K562 (cell line): ENCODE data around the gene ORAI1. TPM values are rescaled to one million over a fixed set of nuclear protein-coding genes. Genes with fewer than 3 reads are reported as not detected.

Source experiments
- ATAC-seq: fragments of 200-7000 bp; cut with Tn5 transposase; 3 replicates; pipeline ENCODE4 v1.9.1; 2020; ENCODE audit warnings: moderate library complexity
- BruUV-seq: library from RNA; stranded (reverse); fragments of 400-500 nt; replicated peaks from 2 replicates; lab custom pipeline; 2021; lab: Mats Ljungman, UMichigan
- CTCF ChIA-PET: fragments of 300-600 bp; formaldehyde crosslinking; extraction: SDS; loops from one replicate; lab custom pipeline; 2021; ENCODE audit warnings: low intra/inter-chr PET ratio; lab: Yijun Ruan, JAX
- POLR2A ChIA-PET: fragments of 300-600, 350-650 bp; sonication (Branson Sonifier 250); formaldehyde crosslinking; extraction: SDS; loops from one replicate; lab custom pipeline; 2021; ENCODE audit warnings: antibody characterized with exemption, inconsistent platforms; lab: Yijun Ruan, JAX
- DNase-seq, 4 experiments: peaks; one replicate each; pipeline versions ENCODE4 v3.0.0 to v3.0.0-alpha.2; 2011 to 2018; ENCODE audit warnings: low spot score in 3 of 4, mixed read lengths in 3 of 4; ENCODE audit errors: extremely low read depth in 1 of 4
- FAIRE-seq: peaks from 2 replicates; lab custom pipeline; 2011; peaks lifted over from hg19 to GRCh38; lab: Jason Lieb, UNC
- H2AFZ ChIP-seq: 2 replicates; pipeline ENCODE4 v1.6.0; 2011; ENCODE audit warnings: low read depth, low read length, control low read depth, inconsistent platforms
- H3K27ac ChIP-seq: fragments of 200-600 bp; 3 replicates; pipeline ENCODE4 v1.8.0; 2011; ENCODE audit warnings: low read depth, mild to moderate bottlenecking, control low read depth, inconsistent platforms, low read length, moderate library complexity, mixed read lengths; ENCODE audit errors: extremely low read depth
- H3K27me3 ChIP-seq, 2 experiments: fragments of 300-600 bp in 1 of 2; 2 replicates in 1 of 2; 3 replicates in 1 of 2; pipeline versions ENCODE4 v1.6.0 to v1.8.0; 2011; ENCODE audit warnings: inconsistent platforms in 2 of 2, low read length in 2 of 2, mild to moderate bottlenecking in 1 of 2, mixed read lengths in 1 of 2, moderate library complexity in 1 of 2; ENCODE audit not compliant: control insufficient read depth in 2 of 2, insufficient read depth in 2 of 2
- H3K36me3 ChIP-seq: fragments of 300-600 bp; 3 replicates; pipeline ENCODE4 v1.8.0; 2011; ENCODE audit warnings: mild to moderate bottlenecking, low read length, inconsistent platforms; ENCODE audit not compliant: control insufficient read depth, insufficient read depth
- H3K4me1 ChIP-seq, 2 experiments: fragments of 200-600 bp in 1 of 2; replicated peaks in 1 of 2; 2 replicates in 1 of 2; 3 replicates in 1 of 2; pipeline versions ENCODE4 v1.5.1 to v1.8.0; 2011; ENCODE audit warnings: inconsistent platforms in 2 of 2, low read length in 2 of 2, mild to moderate bottlenecking in 1 of 2, mixed read lengths in 1 of 2, moderate library complexity in 1 of 2; ENCODE audit not compliant: control insufficient read depth in 2 of 2, insufficient read depth in 2 of 2
- H3K4me2 ChIP-seq: 2 replicates; pipeline ENCODE4 v1.6.1; 2011; ENCODE audit warnings: low read length, control low read depth, inconsistent platforms, mixed read lengths; ENCODE audit not compliant: insufficient read depth
- H3K4me3 ChIP-seq: fragments of 200-600 bp; sonication (generic), shearing (Covaris generic); 2 replicates; pipeline ENCODE4 v1.5.1; 2016; ENCODE audit warnings: control low read depth, inconsistent platforms
- H3K79me2 ChIP-seq: fragments of 200-600 bp; 3 replicates; pipeline ENCODE4 v1.8.0; 2011; ENCODE audit warnings: low read length, inconsistent platforms; ENCODE audit not compliant: control insufficient read depth, insufficient read depth
- H3K9ac ChIP-seq, 2 experiments: 2 replicates each; pipeline versions ENCODE4 v1.6.0 to v1.6.1; 2011; ENCODE audit warnings: low read depth in 2 of 2, low read length in 2 of 2, control low read depth in 1 of 2, inconsistent platforms in 1 of 2, mild to moderate bottlenecking in 1 of 2, mixed read lengths in 1 of 2; ENCODE audit not compliant: insufficient read depth in 1 of 2
- H3K9me1 ChIP-seq: one replicate; pipeline ENCODE4 v1.6.0; 2011; ENCODE audit warnings: inconsistent platforms, mild to moderate bottlenecking, low read length, moderate library complexity; ENCODE audit not compliant: control insufficient read depth, insufficient read depth
- H3K9me3 ChIP-seq: replicated peaks from 2 replicates; pipeline ENCODE4 v1.5.1; 2011; ENCODE audit warnings: low read depth, low read length, inconsistent platforms; ENCODE audit not compliant: control insufficient read depth, insufficient read depth
- H4K20me1 ChIP-seq: replicated peaks from 2 replicates; pipeline ENCODE4 v1.6.1; 2011; ENCODE audit warnings: low read length, inconsistent platforms, mixed read lengths; ENCODE audit not compliant: control insufficient read depth, insufficient read depth
- ADNP ChIP-seq: fragments of 200-800 bp; sonication (Bioruptor generic); IDR thresholded peaks from 2 replicates; pipeline ENCODE4 v1.6.1; 2016; ENCODE audit warnings: missing genetic modification characterization, missing compliant biosample characterization
- C11orf30 ChIP-seq: fragments of 450-650 bp; IDR thresholded peaks from 2 replicates; pipeline ENCODE4 v1.6.1; 2016; ENCODE audit warnings: low read depth, mild to moderate bottlenecking
- CC2D1A ChIP-seq: fragments of 450-650 bp; IDR thresholded peaks from 2 replicates; pipeline ENCODE4 v1.6.1; 2017; ENCODE audit warnings: mild to moderate bottlenecking
- FOSL1 ChIP-seq: fragments of 200-800 bp; sonication (Bioruptor generic); conservative IDR thresholded peaks from 2 replicates; pipeline ENCODE4 v1.6.1; 2016; ENCODE audit warnings: missing genetic modification characterization, missing compliant biosample characterization
- MEIS2 ChIP-seq: fragments of 450-650 bp; IDR thresholded peaks from 2 replicates; pipeline ENCODE4 v1.6.1; 2014; ENCODE audit warnings: mild to moderate bottlenecking; ENCODE audit not compliant: partially characterized antibody
- PYGO2 ChIP-seq: fragments of 450-650 bp; IDR thresholded peaks from 2 replicates; pipeline ENCODE4 v1.6.1; 2016; ENCODE audit warnings: mild to moderate bottlenecking, missing genetic modification characterization, moderate library complexity, missing compliant biosample characterization
- ZBTB8A ChIP-seq: fragments of 450-650 bp; IDR thresholded peaks from 2 replicates; pipeline ENCODE4 v1.6.1; 2018; ENCODE audit warnings: mild to moderate bottlenecking, moderate library complexity; ENCODE audit not compliant: partially characterized antibody
- ZKSCAN8 ChIP-seq: fragments of 200-800 bp; sonication (Bioruptor generic); IDR thresholded peaks from 2 replicates; pipeline ENCODE4 v1.6.1; 2016; ENCODE audit warnings: missing genetic modification characterization, missing compliant biosample characterization
- WGBS: fragments of 100-300 bp; shearing (Covaris generic); methylation state at CpG from one replicate; pipeline ENCODE4 v1.1.6; 2016; ENCODE audit warnings: low coverage, mixed read lengths; ENCODE audit not compliant: insufficient coverage; ENCODE audit errors: missing lambda C conversion rate; 5-methylcytosine and 5-hydroxymethylcytosine counted together
- in situ Hi-C: fragments of 300-500 bp; cut with MboI; formaldehyde crosslinking; loops from 4 replicates; pipeline ENCODE4 v1.15.0; 2018; ENCODE audit warnings: inconsistent platforms, mixed read lengths
- intact Hi-C: fragments of 100-400 bp; cut with micrococcal nuclease; formaldehyde crosslinking; loops from 2 replicates; pipeline ENCODE4 v1.14.2; 2022
- polyA plus RNA-seq, 8 experiments: library from polyadenylated mRNA; depleted of rRNA in 4 of 8; stranded (reverse) in 5 of 8; unstranded in 3 of 8; fragments of >200 nt; fragmentation: Nextera tagmentation in 2 of 8; fragmentation: Illumina TruSeq in 1 of 8; extraction: Ambion mirVana in 2 of 8; extraction: Trizol in 1 of 8; gene quantifications; 2 replicates each; pipeline versions ENCODE4 v1.2.1 to v1.2.3, GENCODE V29; 2011 to 2014; ENCODE audit warnings: inconsistent platforms in 1 of 8, missing spikeins in 1 of 8
- total RNA-seq, 7 experiments: library from RNA; depleted of rRNA in 6 of 7; stranded (reverse); fragments of >200 nt in 6 of 7; fragmentation: Illumina TruSeq in 2 of 7; extraction: Trizol in 2 of 7; gene quantifications; 2 replicates each; pipeline versions ENCODE4 v1.2.1 to v1.2.3, GENCODE V29; 2011 to 2021; ENCODE audit warnings: low replicate concordance in 1 of 7
- TF ChIP-seq, protein P1 (sequence below): sonication (generic); formaldehyde crosslinking; IDR thresholded peaks from 2 replicates; pipeline ENCODE4 v1.9.0; 2022; ENCODE audit warnings: mild to moderate bottlenecking, missing genetic modification reagents
- TF ChIP-seq, protein P2 (sequence below), 2 experiments: fragments of 200-800 bp in 1 of 2; sonication (Bioruptor generic) in 1 of 2; sonication (generic) in 1 of 2; formaldehyde crosslinking in 1 of 2; IDR thresholded peaks in 1 of 2; conservative IDR thresholded peaks in 1 of 2; 2 replicates each; pipeline versions ENCODE4 v1.5.0 to v1.6.1; 2016 to 2020; ENCODE audit warnings: missing compliant biosample characterization in 1 of 2, missing genetic modification characterization in 1 of 2, missing genetic modification reagents in 1 of 2
- TF ChIP-seq, protein P3 (sequence below), 2 experiments: fragments of 450-650 bp; IDR thresholded peaks; 2 replicates each; pipeline ENCODE4 v1.6.1; 2016

The ORAI1 gene
- total and polyA plus RNA-seq, 9 of the 15 experiments (the other 6 are each of a cell fraction or from before 2014, with no cell fraction given), result 2.6 to 23.8 (median 9.3) TPM

DNA sequence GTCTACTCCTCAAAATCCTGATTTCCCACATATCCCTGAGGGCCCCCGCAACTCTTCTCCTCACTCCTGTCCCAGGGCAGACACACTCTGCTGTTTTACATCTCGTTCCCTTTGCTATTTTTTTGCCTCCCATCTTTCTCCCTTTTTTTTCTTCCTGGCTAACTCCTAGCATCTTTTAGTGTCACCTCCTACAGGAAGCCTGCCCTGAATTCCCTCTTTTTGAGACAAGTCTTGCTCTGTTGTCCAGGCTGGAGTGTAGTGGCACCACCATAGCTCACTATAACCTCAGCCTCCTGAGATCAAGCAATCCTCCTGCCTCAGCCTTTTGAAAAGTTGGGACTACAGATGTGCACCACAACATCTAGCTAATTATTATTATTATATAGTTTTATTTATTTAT lies 29.8 kb downstream of the ORAI1 start (continued):
- no peak for TF ChIP-seq PYGO2 (tag)

DNA sequence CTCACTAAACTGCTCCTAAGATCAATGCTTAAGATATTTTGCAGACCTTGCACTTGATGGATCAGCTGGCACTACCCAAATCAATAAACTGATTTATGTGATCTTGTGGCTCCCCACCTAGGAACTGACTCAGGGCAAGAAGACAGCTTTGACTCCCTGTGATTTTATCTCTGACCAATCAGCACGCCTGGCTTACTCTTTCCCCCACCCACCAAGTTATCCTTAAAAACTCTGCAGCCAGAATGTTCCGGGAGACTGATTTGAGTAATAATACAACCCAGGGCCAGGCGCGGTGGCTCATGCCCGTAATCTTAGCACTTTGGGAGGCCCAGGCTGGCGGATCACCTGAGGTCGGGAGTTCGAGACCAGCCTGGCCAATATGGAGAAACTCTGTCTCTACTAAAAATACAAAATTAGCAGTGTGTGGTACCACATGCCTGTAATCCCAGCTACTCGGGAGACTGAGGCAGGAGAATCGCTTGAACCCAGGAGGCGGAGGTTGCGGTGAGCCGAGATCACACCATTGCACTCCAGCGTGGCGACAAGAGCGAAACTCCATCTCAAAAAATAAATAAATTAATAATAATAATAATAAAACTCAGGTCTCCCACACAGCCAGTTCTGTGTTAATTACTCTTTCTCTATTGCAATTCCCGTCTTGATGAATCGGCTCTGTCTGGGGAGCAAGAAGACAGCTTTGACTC lies 31.1 kb downstream of the ORAI1 start:
- Histone ChIP-seq H4K20me1 (no peaks in the 10 kb centered on the region), H3K4me1 (peaks cover 32 to 41% of the 10 kb centered on the region in 2 experiments), H3K79me2 (no peaks in the 10 kb centered on the region), H3K27me3 (no peaks in the 10 kb centered on the region), H3K4me3 (no peak overlapping the region), H3K9me3 (no peaks in the 10 kb centered on the region; the same call in 1 of the 2 replicates), H2AFZ (peak overlapping the region; percentile 33; the same call in 1 of the 2 replicates), H3K4me2 (no peak overlapping the region), H3K27ac (peak overlapping the region; percentile 91; the same call in 2 of the 3 replicates), H3K9ac (no peak overlapping the region), H3K9me1 (no peaks in the 10 kb centered on the region), H3K36me3 (no peaks in the 10 kb centered on the region)
- DNase-seq (peak in 2 of 4 experiments; percentile 5 to 52), FAIRE-seq (peak; percentile 67), ATAC-seq (no peak)
- POLR2A ChIA-PET, result interaction anchor here (0.6 to 1.8 kb wide), 6 partner anchors 7 to 305 kb away, joined by 3 to 7 read pairs (median 3); no protein-coding TSS in a partner anchor
- CTCF ChIA-PET, result interaction anchor here (0.7 kb wide), 1 partner anchor 67 kb away, joined by 6 read pairs; no protein-coding TSS in a partner anchor
- in situ Hi-C loops (no loop called here), intact Hi-C loops (no loop called here)
- no TSS peak for BruUV-seq
- WGBS, result 64% methylated on average over 18 of the region's 18 CpGs
- TF ChIP-seq ADNP, result peak; percentile 84
- TF ChIP-seq, protein P1, sequence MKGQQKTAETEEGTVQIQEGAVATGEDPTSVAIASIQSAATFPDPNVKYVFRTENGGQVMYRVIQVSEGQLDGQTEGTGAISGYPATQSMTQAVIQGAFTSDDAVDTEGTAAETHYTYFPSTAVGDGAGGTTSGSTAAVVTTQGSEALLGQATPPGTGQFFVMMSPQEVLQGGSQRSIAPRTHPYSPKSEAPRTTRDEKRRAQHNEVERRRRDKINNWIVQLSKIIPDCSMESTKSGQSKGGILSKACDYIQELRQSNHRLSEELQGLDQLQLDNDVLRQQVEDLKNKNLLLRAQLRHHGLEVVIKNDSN (CRISPR knock-in tag), result no peak
- TF ChIP-seq, protein P2, sequence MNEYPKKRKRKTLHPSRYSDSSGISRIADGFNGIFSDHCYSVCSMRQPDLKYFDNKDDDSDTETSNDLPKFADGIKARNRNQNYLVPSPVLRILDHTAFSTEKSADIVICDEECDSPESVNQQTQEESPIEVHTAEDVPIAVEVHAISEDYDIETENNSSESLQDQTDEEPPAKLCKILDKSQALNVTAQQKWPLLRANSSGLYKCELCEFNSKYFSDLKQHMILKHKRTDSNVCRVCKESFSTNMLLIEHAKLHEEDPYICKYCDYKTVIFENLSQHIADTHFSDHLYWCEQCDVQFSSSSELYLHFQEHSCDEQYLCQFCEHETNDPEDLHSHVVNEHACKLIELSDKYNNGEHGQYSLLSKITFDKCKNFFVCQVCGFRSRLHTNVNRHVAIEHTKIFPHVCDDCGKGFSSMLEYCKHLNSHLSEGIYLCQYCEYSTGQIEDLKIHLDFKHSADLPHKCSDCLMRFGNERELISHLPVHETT (CRISPR knock-in tag; conservative IDR thresholded peaks at IDR 0.05 in 1 of 2, IDR thresholded peaks at IDR 0.05 in 1 of 2), result no peak
- 0 out of 2 replicates have a peak, but pooled peaks have one; percentile 4 for TF ChIP-seq C11orf30
- no peak for TF ChIP-seq ZKSCAN8 (CRISPR knock-in tag)
- TF ChIP-seq, protein P3, sequence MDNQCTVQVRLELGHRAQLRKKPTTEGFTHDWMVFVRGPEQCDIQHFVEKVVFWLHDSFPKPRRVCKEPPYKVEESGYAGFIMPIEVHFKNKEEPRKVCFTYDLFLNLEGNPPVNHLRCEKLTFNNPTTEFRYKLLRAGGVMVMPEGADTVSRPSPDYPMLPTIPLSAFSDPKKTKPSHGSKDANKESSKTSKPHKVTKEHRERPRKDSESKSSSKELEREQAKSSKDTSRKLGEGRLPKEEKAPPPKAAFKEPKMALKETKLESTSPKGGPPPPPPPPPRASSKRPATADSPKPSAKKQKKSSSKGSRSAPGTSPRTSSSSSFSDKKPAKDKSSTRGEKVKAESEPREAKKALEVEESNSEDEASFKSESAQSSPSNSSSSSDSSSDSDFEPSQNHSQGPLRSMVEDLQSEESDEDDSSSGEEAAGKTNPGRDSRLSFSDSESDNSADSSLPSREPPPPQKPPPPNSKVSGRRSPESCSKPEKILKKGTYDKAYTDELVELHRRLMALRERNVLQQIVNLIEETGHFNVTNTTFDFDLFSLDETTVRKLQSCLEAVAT (IDR thresholded peaks at IDR 0.05), result peak in 1 of 2 experiments; percentile 43; a peak in 1 of 4 replicates
- TF ChIP-seq CC2D1A, result 0 out of 2 replicates have a peak, but pooled peaks have one; percentile 22
- TF ChIP-seq ZBTB8A, result no peak
- TF ChIP-seq FOSL1 (tag), result peak; percentile 24; the same call in 1 of the 2 replicates
- TF ChIP-seq MEIS2, result peak; percentile 55
